Nephron progenitor cell (in vitro differentiated cells): ENCODE results near the gene ATG4D.
"Not testable (repeated sequence)": the region's sequence is repeated elsewhere in the genome, so short reads cannot be mapped to it uniquely, and the experiment has no call there.

Experiments
- DNase-seq: peaks from one replicate; pipeline ENCODE4 v3.0.0; 2021
- H3K27ac Mint-ChIP-seq: 2 replicates; pipeline ENCODE4 v1.8.0; 2021; ENCODE audit warnings: mild to moderate bottlenecking, moderate library complexity, mixed read lengths
- H3K27me3 Mint-ChIP-seq: 2 replicates; pipeline ENCODE4 v1.8.0; 2021; ENCODE audit warnings: mild to moderate bottlenecking, low read depth, mixed read lengths; ENCODE audit not compliant: poor library complexity
- H3K36me3 Mint-ChIP-seq: 2 replicates; pipeline ENCODE4 v1.8.0; 2021; ENCODE audit warnings: low read depth, mixed read lengths
- H3K4me1 Mint-ChIP-seq: 2 replicates; pipeline ENCODE4 v1.8.0; 2021; ENCODE audit warnings: mixed read lengths
- H3K4me3 Mint-ChIP-seq: 2 replicates; pipeline ENCODE4 v1.8.0; 2021; ENCODE audit warnings: mild to moderate bottlenecking, moderate library complexity, mixed read lengths
- H3K9me3 Mint-ChIP-seq: 2 replicates; pipeline ENCODE4 v1.8.0; 2021; ENCODE audit warnings: mild to moderate bottlenecking, moderate library complexity, mixed read lengths
- TF ChIP-seq, protein P1 (sequence below): fragments of 200-600 bp; sonication (generic); IDR thresholded peaks from 2 replicates; pipeline ENCODE4 v1.5.0; 2021; ENCODE audit warnings: antibody characterized with exemption

ATG4D gene

GRCh38 chr19:10568826-10569651 is 25.3 kb downstream of the ATG4D start, which contains the start of gene CDKN2D:
Gene CDKN2D (minus strand): TSS chr19:10568979. CDS start chr19:10568653, 326 bp downstream.
- H3K27ac Mint-ChIP-seq = peak within 1 kb of the TSS; percentile 98
- H3K36me3 Mint-ChIP-seq = no peaks in the 10 kb centered on the region
- no peaks in the 10 kb centered on the region for H3K9me3 Mint-ChIP-seq
- H3K4me3 Mint-ChIP-seq = peak within 1 kb of the TSS; percentile 94
- peak; percentile 100 for DNase-seq
- TF ChIP-seq, protein P1, sequence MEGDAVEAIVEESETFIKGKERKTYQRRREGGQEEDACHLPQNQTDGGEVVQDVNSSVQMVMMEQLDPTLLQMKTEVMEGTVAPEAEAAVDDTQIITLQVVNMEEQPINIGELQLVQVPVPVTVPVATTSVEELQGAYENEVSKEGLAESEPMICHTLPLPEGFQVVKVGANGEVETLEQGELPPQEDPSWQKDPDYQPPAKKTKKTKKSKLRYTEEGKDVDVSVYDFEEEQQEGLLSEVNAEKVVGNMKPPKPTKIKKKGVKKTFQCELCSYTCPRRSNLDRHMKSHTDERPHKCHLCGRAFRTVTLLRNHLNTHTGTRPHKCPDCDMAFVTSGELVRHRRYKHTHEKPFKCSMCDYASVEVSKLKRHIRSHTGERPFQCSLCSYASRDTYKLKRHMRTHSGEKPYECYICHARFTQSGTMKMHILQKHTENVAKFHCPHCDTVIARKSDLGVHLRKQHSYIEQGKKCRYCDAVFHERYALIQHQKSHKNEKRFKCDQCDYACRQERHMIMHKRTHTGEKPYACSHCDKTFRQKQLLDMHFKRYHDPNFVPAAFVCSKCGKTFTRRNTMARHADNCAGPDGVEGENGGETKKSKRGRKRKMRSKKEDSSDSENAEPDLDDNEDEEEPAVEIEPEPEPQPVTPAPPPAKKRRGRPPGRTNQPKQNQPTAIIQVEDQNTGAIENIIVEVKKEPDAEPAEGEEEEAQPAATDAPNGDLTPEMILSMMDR = no peak
- H3K4me1 Mint-ChIP-seq = peaks cover 59% of the 10 kb centered on the region
- H3K27me3 Mint-ChIP-seq = peaks cover 18% of the 10 kb centered on the region

DNA sequence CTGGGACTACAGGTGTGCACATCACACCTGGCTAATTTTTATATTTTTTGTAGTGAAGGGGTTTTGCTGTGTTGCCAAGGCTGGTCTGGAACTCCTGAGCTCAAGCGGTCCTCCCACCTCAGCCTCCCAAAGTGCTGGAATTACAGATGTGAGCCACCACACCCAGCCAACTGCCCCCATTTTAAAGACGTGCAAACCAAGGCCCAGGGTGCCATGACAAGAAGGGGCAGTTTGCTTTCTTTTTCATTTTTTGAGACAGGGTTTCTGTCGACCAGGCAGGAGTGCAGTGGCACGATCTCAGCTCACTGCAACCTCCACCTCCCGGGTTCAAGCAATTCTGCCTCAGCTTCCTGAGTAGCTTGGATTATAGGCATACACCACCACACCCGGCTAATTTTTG is 30.1 kb downstream of the ATG4D start:
- H3K27me3 Mint-ChIP-seq, H3K36me3 Mint-ChIP-seq, DNase-seq, H3K4me3 Mint-ChIP-seq, H3K27ac Mint-ChIP-seq, H3K9me3 Mint-ChIP-seq: not testable (repeated sequence)
- peaks cover 35% of the 10 kb centered on the region for H3K4me1 Mint-ChIP-seq

DNA sequence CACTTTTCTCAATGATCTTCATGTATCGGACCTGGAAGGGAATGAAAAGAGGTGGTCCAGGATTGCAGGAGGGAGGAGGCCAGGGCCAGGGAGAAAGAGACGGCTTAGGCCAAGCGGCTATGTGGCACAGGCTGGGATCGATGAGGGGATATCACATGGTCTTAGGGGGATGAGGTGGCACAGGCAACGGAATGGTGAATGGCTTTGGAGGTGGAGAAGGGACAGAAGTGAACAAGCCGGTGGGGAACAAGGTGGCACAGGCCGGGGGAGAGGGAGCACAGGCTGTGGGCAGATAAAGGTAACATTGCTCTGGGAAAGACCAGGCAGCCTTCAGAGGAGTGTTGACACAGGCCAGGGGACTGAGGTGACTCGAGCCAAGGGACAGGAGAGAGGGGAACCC is 30.8 kb downstream of the ATG4D start:
- Mint-ChIP-seq H3K4me3 (peak overlapping the region; percentile 36), H3K4me1 (peaks cover 29% of the 10 kb centered on the region), H3K27ac (no peak overlapping the region), H3K36me3 (no peaks in the 10 kb centered on the region), H3K9me3 (no peaks in the 10 kb centered on the region), H3K27me3 (peaks cover 3% of the 10 kb centered on the region)
- TF ChIP-seq, protein P1 = no peak
- DNase-seq = no peak

DNA sequence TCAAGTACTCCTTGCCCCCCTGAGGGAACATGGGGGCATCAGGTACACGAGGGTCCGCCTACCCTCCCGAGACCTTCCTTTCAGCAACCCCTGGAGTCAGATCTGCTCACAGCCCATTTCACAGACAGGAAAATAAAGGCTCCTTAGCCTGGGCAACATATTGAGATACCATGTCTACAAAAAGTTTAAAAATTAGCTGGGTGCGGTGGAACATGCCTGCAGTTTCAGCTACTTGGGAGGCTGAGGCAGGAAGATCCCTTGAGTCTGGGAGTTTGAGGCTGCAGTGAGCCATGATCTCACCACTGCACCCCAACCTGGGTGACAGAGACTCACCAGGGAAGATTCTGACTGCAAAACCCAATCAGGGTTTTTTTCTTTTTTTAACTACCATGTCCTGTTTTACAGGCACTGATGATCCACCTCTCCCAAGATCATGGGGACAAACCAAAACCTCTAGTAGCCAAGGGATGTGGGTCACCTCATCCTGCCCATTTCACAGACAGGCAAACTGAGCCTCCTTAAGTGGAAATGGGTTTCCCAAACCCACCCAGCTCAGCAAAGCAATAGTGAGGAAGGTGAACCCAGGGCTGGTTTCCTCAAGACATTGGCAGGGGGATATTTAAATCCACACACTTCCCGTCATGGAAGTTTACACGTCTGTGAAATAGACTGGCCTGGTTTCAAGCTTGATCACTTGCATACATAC is 31.5 kb downstream of the ATG4D start:
- TF ChIP-seq, protein P1 = no peak
- no peak overlapping the region for H3K4me3 Mint-ChIP-seq
- DNase-seq = no peak
- H3K4me1 Mint-ChIP-seq = peaks cover 25% of the 10 kb centered on the region
- H3K9me3 Mint-ChIP-seq = no peaks in the 10 kb centered on the region
- no peaks in the 10 kb centered on the region for H3K36me3 Mint-ChIP-seq
- H3K27me3 Mint-ChIP-seq = peaks cover 3% of the 10 kb centered on the region
- no peak overlapping the region for H3K27ac Mint-ChIP-seq

- H3K27me3 Mint-ChIP-seq = peaks cover 7% of the 10 kb centered on the region
- peaks cover 18% of the 10 kb centered on the region for H3K4me1 Mint-ChIP-seq
- H3K36me3 Mint-ChIP-seq = no peaks in the 10 kb centered on the region
- no peak overlapping the region for H3K4me3 Mint-ChIP-seq
- no peak overlapping the region for H3K27ac Mint-ChIP-seq
- TF ChIP-seq, protein P1 = no peak
- no peaks in the 10 kb centered on the region for H3K9me3 Mint-ChIP-seq
- no peak for DNase-seq
Observed at GRCh38 chr19:10577951-10578350, 34.2 kb downstream of the ATG4D start.

- H3K27me3 Mint-ChIP-seq = peaks cover 32% of the 10 kb centered on the region
- H3K36me3 Mint-ChIP-seq = no peaks in the 10 kb centered on the region
- DNase-seq = peak; percentile 92
- H3K9me3 Mint-ChIP-seq = no peaks in the 10 kb centered on the region
- no peak overlapping the region for H3K4me3 Mint-ChIP-seq
- TF ChIP-seq, protein P1 = peak; percentile 97
- no peak overlapping the region for H3K27ac Mint-ChIP-seq
- H3K4me1 Mint-ChIP-seq = peaks cover 13% of the 10 kb centered on the region
Observed at GRCh38 chr19:10580979-10581631, 37.4 kb downstream of the ATG4D start.
